ENCODE measurements around the gene SMYD3.

DNA sequence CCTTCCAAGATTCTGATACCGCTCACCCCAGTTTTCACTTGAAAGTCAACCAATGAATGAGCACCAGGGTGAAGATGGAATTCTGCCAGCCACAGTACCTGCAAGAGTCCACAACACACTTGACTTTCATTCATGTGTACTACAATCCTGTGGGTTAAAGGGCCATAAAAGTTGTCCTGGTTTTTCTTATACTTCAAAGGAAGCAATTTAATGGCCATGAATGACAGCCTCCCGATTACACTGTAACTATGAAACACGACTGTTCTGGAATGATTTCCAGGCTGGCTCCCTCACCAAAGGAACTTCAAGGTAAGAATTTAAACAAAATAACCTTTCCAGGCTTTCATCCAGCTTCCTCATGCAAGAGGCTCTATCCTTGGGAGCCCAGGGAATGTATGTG lies 502.8 kb downstream of the SMYD3 start:
- TF ChIP-seq POLR2A (IDR thresholded peaks at IDR 0.05; ENCODE audit: low read length) (no peak), HDAC2 (IDR thresholded peaks at IDR 0.05) (no peak), JUNB (IDR thresholded peaks at IDR 0.05) (no peak), CHD2 (IDR thresholded peaks at IDR 0.05; ENCODE audit: low read length, partially characterized antibody) (no peak), EP300 (IDR thresholded peaks at IDR 0.05) (no peak), SMC3 (IDR thresholded peaks at IDR 0.05) (no peak), CBX2 (IDR thresholded peaks at IDR 0.05; ENCODE audit: borderline replicate concordance, low read depth) (no peak), RNF2 (IDR thresholded peaks at IDR 0.05; ENCODE audit: borderline replicate concordance, low read depth) (no peak)
- TF ChIP-seq, protein P1, sequence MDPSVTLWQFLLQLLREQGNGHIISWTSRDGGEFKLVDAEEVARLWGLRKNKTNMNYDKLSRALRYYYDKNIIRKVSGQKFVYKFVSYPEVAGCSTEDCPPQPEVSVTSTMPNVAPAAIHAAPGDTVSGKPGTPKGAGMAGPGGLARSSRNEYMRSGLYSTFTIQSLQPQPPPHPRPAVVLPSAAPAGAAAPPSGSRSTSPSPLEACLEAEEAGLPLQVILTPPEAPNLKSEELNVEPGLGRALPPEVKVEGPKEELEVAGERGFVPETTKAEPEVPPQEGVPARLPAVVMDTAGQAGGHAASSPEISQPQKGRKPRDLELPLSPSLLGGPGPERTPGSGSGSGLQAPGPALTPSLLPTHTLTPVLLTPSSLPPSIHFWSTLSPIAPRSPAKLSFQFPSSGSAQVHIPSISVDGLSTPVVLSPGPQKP (IDR thresholded peaks at IDR 0.05; ENCODE audit: low read depth, low read length) = no peak
- TF ChIP-seq, protein P2, sequence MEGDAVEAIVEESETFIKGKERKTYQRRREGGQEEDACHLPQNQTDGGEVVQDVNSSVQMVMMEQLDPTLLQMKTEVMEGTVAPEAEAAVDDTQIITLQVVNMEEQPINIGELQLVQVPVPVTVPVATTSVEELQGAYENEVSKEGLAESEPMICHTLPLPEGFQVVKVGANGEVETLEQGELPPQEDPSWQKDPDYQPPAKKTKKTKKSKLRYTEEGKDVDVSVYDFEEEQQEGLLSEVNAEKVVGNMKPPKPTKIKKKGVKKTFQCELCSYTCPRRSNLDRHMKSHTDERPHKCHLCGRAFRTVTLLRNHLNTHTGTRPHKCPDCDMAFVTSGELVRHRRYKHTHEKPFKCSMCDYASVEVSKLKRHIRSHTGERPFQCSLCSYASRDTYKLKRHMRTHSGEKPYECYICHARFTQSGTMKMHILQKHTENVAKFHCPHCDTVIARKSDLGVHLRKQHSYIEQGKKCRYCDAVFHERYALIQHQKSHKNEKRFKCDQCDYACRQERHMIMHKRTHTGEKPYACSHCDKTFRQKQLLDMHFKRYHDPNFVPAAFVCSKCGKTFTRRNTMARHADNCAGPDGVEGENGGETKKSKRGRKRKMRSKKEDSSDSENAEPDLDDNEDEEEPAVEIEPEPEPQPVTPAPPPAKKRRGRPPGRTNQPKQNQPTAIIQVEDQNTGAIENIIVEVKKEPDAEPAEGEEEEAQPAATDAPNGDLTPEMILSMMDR (IDR thresholded peaks at IDR 0.05) = no peak
- TF ChIP-seq, protein P3, sequence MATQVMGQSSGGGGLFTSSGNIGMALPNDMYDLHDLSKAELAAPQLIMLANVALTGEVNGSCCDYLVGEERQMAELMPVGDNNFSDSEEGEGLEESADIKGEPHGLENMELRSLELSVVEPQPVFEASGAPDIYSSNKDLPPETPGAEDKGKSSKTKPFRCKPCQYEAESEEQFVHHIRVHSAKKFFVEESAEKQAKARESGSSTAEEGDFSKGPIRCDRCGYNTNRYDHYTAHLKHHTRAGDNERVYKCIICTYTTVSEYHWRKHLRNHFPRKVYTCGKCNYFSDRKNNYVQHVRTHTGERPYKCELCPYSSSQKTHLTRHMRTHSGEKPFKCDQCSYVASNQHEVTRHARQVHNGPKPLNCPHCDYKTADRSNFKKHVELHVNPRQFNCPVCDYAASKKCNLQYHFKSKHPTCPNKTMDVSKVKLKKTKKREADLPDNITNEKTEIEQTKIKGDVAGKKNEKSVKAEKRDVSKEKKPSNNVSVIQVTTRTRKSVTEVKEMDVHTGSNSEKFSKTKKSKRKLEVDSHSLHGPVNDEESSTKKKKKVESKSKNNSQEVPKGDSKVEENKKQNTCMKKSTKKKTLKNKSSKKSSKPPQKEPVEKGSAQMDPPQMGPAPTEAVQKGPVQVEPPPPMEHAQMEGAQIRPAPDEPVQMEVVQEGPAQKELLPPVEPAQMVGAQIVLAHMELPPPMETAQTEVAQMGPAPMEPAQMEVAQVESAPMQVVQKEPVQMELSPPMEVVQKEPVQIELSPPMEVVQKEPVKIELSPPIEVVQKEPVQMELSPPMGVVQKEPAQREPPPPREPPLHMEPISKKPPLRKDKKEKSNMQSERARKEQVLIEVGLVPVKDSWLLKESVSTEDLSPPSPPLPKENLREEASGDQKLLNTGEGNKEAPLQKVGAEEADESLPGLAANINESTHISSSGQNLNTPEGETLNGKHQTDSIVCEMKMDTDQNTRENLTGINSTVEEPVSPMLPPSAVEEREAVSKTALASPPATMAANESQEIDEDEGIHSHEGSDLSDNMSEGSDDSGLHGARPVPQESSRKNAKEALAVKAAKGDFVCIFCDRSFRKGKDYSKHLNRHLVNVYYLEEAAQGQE (IDR thresholded peaks at IDR 0.05) = no peak
- TF ChIP-seq, protein P4, sequence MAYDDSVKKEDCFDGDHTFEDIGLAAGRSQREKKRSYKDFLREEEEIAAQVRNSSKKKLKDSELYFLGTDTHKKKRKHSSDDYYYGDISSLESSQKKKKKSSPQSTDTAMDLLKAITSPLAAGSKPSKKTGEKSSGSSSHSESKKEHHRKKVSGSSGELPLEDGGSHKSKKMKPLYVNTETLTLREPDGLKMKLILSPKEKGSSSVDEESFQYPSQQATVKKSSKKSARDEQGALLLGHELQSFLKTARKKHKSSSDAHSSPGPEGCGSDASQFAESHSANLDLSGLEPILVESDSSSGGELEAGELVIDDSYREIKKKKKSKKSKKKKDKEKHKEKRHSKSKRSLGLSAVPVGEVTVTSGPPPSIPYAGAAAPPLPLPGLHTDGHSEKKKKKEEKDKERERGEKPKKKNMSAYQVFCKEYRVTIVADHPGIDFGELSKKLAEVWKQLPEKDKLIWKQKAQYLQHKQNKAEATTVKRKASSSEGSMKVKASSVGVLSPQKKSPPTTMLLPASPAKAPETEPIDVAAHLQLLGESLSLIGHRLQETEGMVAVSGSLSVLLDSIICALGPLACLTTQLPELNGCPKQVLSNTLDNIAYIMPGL (CRISPR knock-in tag; IDR thresholded peaks at IDR 0.05; ENCODE audit: borderline replicate concordance) = no peak
